MM.1S (cell line): ENCODE data around the gene CLMP.

ENCODE experiments used
- EZH2 ChIP-seq: fragments of 300-600 bp; sonication (generic); optimal IDR thresholded peaks from 2 replicates; pipeline ENCODE3; 2017; ENCODE audit warnings: low read depth, mild to moderate bottlenecking, antibody characterized with exemption, low read length, mixed read lengths
- TF ChIP-seq, protein P1 (sequence below): fragments of 300-600 bp; sonication (generic); IDR thresholded peaks from 2 replicates; pipeline ENCODE4 v1.5.1; 2016; ENCODE audit warnings: antibody characterized with exemption, low read length, mixed read lengths

GRCh38 chr11:123129920-123130319 lies 65.1 kb downstream of the CLMP start:
- TF ChIP-seq, protein P1, sequence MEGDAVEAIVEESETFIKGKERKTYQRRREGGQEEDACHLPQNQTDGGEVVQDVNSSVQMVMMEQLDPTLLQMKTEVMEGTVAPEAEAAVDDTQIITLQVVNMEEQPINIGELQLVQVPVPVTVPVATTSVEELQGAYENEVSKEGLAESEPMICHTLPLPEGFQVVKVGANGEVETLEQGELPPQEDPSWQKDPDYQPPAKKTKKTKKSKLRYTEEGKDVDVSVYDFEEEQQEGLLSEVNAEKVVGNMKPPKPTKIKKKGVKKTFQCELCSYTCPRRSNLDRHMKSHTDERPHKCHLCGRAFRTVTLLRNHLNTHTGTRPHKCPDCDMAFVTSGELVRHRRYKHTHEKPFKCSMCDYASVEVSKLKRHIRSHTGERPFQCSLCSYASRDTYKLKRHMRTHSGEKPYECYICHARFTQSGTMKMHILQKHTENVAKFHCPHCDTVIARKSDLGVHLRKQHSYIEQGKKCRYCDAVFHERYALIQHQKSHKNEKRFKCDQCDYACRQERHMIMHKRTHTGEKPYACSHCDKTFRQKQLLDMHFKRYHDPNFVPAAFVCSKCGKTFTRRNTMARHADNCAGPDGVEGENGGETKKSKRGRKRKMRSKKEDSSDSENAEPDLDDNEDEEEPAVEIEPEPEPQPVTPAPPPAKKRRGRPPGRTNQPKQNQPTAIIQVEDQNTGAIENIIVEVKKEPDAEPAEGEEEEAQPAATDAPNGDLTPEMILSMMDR = no peak
- TF ChIP-seq EZH2 = no peak
